GM23338 (cell line): ENCODE results near the gene CHST11. TPM values are rescaled to one million over a fixed set of nuclear protein-coding genes. Genes with fewer than 3 reads are reported as not detected.
A peak's percentile ranks its signal among the peaks of the same experiment; 100 is the strongest.

Source experiments
- ATAC-seq: fragments of 200-7000 bp; cut with Tn5 transposase; 3 replicates; pipeline ENCODE4 v1.9.1; 2020
- DNase-seq: peaks from one replicate; pipeline ENCODE4 v3.0.0-alpha.2; 2015; ENCODE audit warnings: low spot score
- H2AFZ ChIP-seq: fragments of 200-600 bp; sonication (generic); 2 replicates; pipeline ENCODE4 v1.8.0; 2016; ENCODE audit warnings: antibody characterized with exemption, mild to moderate bottlenecking, moderate library complexity
- H3F3A ChIP-seq: fragments of 200-600 bp; sonication (generic); replicated peaks from 2 replicates; pipeline ENCODE4 v1.8.0; 2017; ENCODE audit warnings: antibody characterized with exemption, mixed run types, low read depth
- H3K27ac ChIP-seq: fragments of 200-600 bp; sonication (generic); 2 replicates; pipeline ENCODE4 v1.6.1; 2016; ENCODE audit warnings: low read depth
- H3K27me3 ChIP-seq: fragments of 200-600 bp; sonication (generic); 2 replicates; pipeline ENCODE4 v1.8.0; 2016; ENCODE audit warnings: mild to moderate bottlenecking, mixed run types, moderate library complexity; ENCODE audit not compliant: insufficient read depth
- H3K36me3 ChIP-seq: fragments of 200-600 bp; sonication (generic); 2 replicates; pipeline ENCODE4 v1.8.0; 2016; ENCODE audit warnings: mild to moderate bottlenecking; ENCODE audit not compliant: insufficient read depth
- H3K4me1 ChIP-seq: fragments of 200-600 bp; sonication (generic); 2 replicates; pipeline ENCODE4 v1.8.0; 2016; ENCODE audit warnings: mild to moderate bottlenecking, moderate library complexity; ENCODE audit not compliant: insufficient read depth
- H3K4me2 ChIP-seq: fragments of 200-600 bp; sonication (generic); 2 replicates; pipeline ENCODE4 v1.7.1; 2017; ENCODE audit warnings: mixed run types
- H3K4me3 ChIP-seq: fragments of 200-600 bp; sonication (generic); 2 replicates; pipeline ENCODE4 v1.6.1; 2016; ENCODE audit warnings: mixed run types
- H3K79me2 ChIP-seq: fragments of 200-600 bp; sonication (generic); replicated peaks from 2 replicates; pipeline ENCODE4 v1.8.0; 2017; ENCODE audit warnings: mild to moderate bottlenecking; ENCODE audit not compliant: insufficient read depth
- H3K9me2 ChIP-seq: fragments of 200-600 bp; sonication (generic); 2 replicates; pipeline ENCODE4 v1.8.0; 2017; ENCODE audit not compliant: insufficient read depth
- H4K20me1 ChIP-seq: fragments of 200-600 bp; sonication (generic); replicated peaks from 2 replicates; pipeline ENCODE4 v1.8.0; 2017; ENCODE audit warnings: mild to moderate bottlenecking; ENCODE audit not compliant: insufficient read depth
- H3K27ac Mint-ChIP-seq: 2 replicates; pipeline ENCODE4 v1.8.0; 2020; ENCODE audit warnings: inconsistent platforms, mild to moderate bottlenecking, moderate library complexity, mixed read lengths
- H3K27me3 Mint-ChIP-seq: 3 replicates; pipeline ENCODE4 v1.8.0; 2022; ENCODE audit warnings: low read depth, mild to moderate bottlenecking, moderate library complexity, mixed read lengths, inconsistent platforms; ENCODE audit not compliant: insufficient read depth, poor library complexity
- H3K36me3 Mint-ChIP-seq: 3 replicates; pipeline ENCODE4 v1.8.0; 2021; ENCODE audit warnings: low read depth, mild to moderate bottlenecking, inconsistent platforms, moderate library complexity, mixed read lengths
- H3K4me1 Mint-ChIP-seq: 3 replicates; pipeline ENCODE4 v1.8.0; 2020; ENCODE audit warnings: mild to moderate bottlenecking, inconsistent platforms, mixed read lengths
- H3K4me3 Mint-ChIP-seq: 3 replicates; pipeline ENCODE4 v1.8.0; 2021; ENCODE audit warnings: moderate library complexity, mild to moderate bottlenecking, inconsistent platforms, mixed read lengths
- H3K9me3 Mint-ChIP-seq: 3 replicates; pipeline ENCODE4 v1.8.0; 2020; ENCODE audit warnings: moderate library complexity, mild to moderate bottlenecking, inconsistent platforms, mixed read lengths
- CREB1 ChIP-seq: fragments of 250-450 bp; sonication (Bioruptor Pico); IDR thresholded peaks from 2 replicates; pipeline ENCODE4 v1.5.0; 2020; ENCODE audit warnings: low read depth, mild to moderate bottlenecking, moderate library complexity
- CTCF ChIP-seq, 2 experiments: fragments of 200-600 bp in 1 of 2; sonication (generic) in 1 of 2; conservative IDR thresholded peaks; 2 replicates each; pipeline versions ENCODE4 v1.5.1 to v1.6.1; 2016 to 2017; ENCODE audit warnings: antibody characterized with exemption in 2 of 2, low read depth in 2 of 2, mild to moderate bottlenecking in 2 of 2, moderate library complexity in 1 of 2
- ETS1 ChIP-seq: IDR thresholded peaks from 2 replicates; pipeline ENCODE4 v1.6.1; 2016; ENCODE audit warnings: antibody characterized with exemption
- EZH2 ChIP-seq: fragments of 200-600 bp; sonication (generic); IDR thresholded peaks from one replicate; pipeline ENCODE4 v1.8.0; 2017; ENCODE audit warnings: antibody characterized with exemption, mild to moderate bottlenecking, low read depth; ENCODE audit not compliant: unreplicated experiment
- EZH2phosphoT487 ChIP-seq: fragments of 200-600 bp; sonication (generic); IDR thresholded peaks from one replicate; pipeline ENCODE4 v1.8.1; 2018; ENCODE audit warnings: antibody characterized with exemption; ENCODE audit not compliant: unreplicated experiment
- JUNB ChIP-seq: IDR thresholded peaks from one replicate; pipeline ENCODE4 v1.6.1; 2016; ENCODE audit warnings: antibody characterized with exemption; ENCODE audit not compliant: unreplicated experiment
- NANOG ChIP-seq: IDR thresholded peaks from 2 replicates; pipeline ENCODE4 v1.6.1; 2016; ENCODE audit warnings: antibody characterized with exemption, borderline replicate concordance
- POLR2AphosphoS5 ChIP-seq: IDR thresholded peaks from 2 replicates; pipeline ENCODE4 v1.6.1; 2016; ENCODE audit warnings: antibody characterized with exemption, low read depth
- REST ChIP-seq: IDR thresholded peaks from one replicate; pipeline ENCODE4 v1.6.1; 2018; ENCODE audit warnings: antibody characterized with exemption; ENCODE audit not compliant: unreplicated experiment
- STAT1 ChIP-seq: IDR thresholded peaks from one replicate; pipeline ENCODE4 v1.6.1; 2016; ENCODE audit warnings: antibody characterized with exemption; ENCODE audit not compliant: unreplicated experiment
- ZNF114 ChIP-seq: fragments of 250-450 bp; sonication (Bioruptor Pico); IDR thresholded peaks from 2 replicates; pipeline ENCODE4 v1.5.0; 2020; ENCODE audit warnings: mild to moderate bottlenecking, moderate library complexity
- ZNF331 ChIP-seq: fragments of 250-450 bp; sonication (Bioruptor Pico); IDR thresholded peaks from 2 replicates; pipeline ENCODE4 v1.5.0; 2020; ENCODE audit warnings: low read depth, mild to moderate bottlenecking, moderate library complexity
- ZNF462 ChIP-seq: fragments of 250-450 bp; sonication (Bioruptor Pico); IDR thresholded peaks from 2 replicates; pipeline ENCODE4 v1.5.0; 2020; ENCODE audit warnings: mild to moderate bottlenecking, moderate library complexity
- polyA plus RNA-seq: library from polyadenylated mRNA; unstranded; fragments of >200 nt; fragmentation: Nextera tagmentation; extraction: Ambion mirVana; gene quantifications from 2 replicates; pipeline ENCODE4 v1.2.1, GENCODE V29; 2016
- total RNA-seq: library from RNA; depleted of rRNA; stranded (reverse); fragments of >200 nt; shearing (Covaris generic); gene quantifications from 2 replicates; pipeline ENCODE4 v1.2.3, GENCODE V29; 2014

CHST11 gene
- total and polyA plus RNA-seq, 2 experiments from 2014 or later, result 7.7 to 25.7 TPM

GRCh38 chr12:104743202-104743580, 286.4 kb downstream of the CHST11 start:
- 0 out of 2 replicates have a peak overlapping the region, but pooled peaks have one; percentile 13 for H3K27ac Mint-ChIP-seq
- DNase-seq, result no peak
- H4K20me1 ChIP-seq, result no peaks in the 10 kb centered on the region

More at GRCh38 chr12:104743202-104743580, 286.4 kb downstream of the CHST11 start:
- no peaks in the 10 kb centered on the region for H3K27me3 ChIP-seq
- no peaks in the 10 kb centered on the region for H3K36me3 Mint-ChIP-seq
- TF ChIP-seq POLR2AphosphoS5, result no peak
- no peak for TF ChIP-seq CTCF (conservative IDR thresholded peaks at IDR 0.05; ENCODE audit: low read depth in 2 of 2)
- TF ChIP-seq STAT1, result no peak
- TF ChIP-seq EZH2, result no peak
- no peak for TF ChIP-seq CREB1
- no peak for TF ChIP-seq EZH2phosphoT487
- no peak for TF ChIP-seq REST
- TF ChIP-seq NANOG, result no peak
- TF ChIP-seq JUNB, result no peak
- no peak for TF ChIP-seq ZNF331
- no peak for TF ChIP-seq ZNF114 (CRISPR knock-in tag)
- TF ChIP-seq ETS1, result no peak
- TF ChIP-seq ZNF462 (CRISPR knock-in tag), result no peak
- 0 out of 2 replicates have a peak overlapping the region, but pooled peaks have one; percentile 6 for H3K4me2 ChIP-seq
- no peak overlapping the region for H3K27ac ChIP-seq
- no peak overlapping the region for H3K4me3 Mint-ChIP-seq
- no peaks in the 10 kb centered on the region for H3K9me3 Mint-ChIP-seq
- H3K79me2 ChIP-seq, result peaks cover 4% of the 10 kb centered on the region; the same call in 1 of the 2 replicates
- no peaks in the 10 kb centered on the region for H3K36me3 ChIP-seq
- H2AFZ ChIP-seq, result no peak overlapping the region
- no peak; the same call in 2 of the 3 replicates for ATAC-seq
- peaks cover 17% of the 10 kb centered on the region for H3K4me1 ChIP-seq
- peaks cover 39% of the 10 kb centered on the region for H3K4me1 Mint-ChIP-seq
- no peak overlapping the region for H3K4me3 ChIP-seq
- no peaks in the 10 kb centered on the region for H3K9me2 ChIP-seq
- H3K27me3 Mint-ChIP-seq, result peaks cover 3% of the 10 kb centered on the region
- H3F3A ChIP-seq, result no peaks in the 10 kb centered on the region
